ENCODE results near the gene DPYD.
A peak's percentile ranks its signal among the peaks of the same experiment; 100 is the strongest.

DPYD gene

GRCh38 chr1:97837161-97837560 lies 83.7 kb downstream of the DPYD start:
- TF ChIP-seq POLR2A (IDR thresholded peaks at IDR 0.05; ENCODE audit: low read length) (no peak), GATA1 (IDR thresholded peaks at IDR 0.05; ENCODE audit: low read depth, low read length) (no peak)
- no peak for DNase-seq

GRCh38 chr1:97834899-97835298 lies 85.9 kb downstream of the DPYD start:
- no peak for DNase-seq
- TF ChIP-seq GATA1 (IDR thresholded peaks at IDR 0.05; ENCODE audit: low read depth, low read length), result no peak
- TF ChIP-seq POLR2A (IDR thresholded peaks at IDR 0.05; ENCODE audit: low read length), result no peak

GRCh38 chr1:97833881-97834280 lies 87.0 kb downstream of the DPYD start:
- TF ChIP-seq GATA1 (IDR thresholded peaks at IDR 0.05; ENCODE audit: low read depth, low read length) (no peak), POLR2A (IDR thresholded peaks at IDR 0.05; ENCODE audit: low read length) (no peak)
- DNase-seq, result no peak

- DNase-seq, result no peak
- TF ChIP-seq GATA1 (IDR thresholded peaks at IDR 0.05; ENCODE audit: low read depth, low read length) (no peak), POLR2A (IDR thresholded peaks at IDR 0.05; ENCODE audit: low read length) (no peak)
These were observed 88.4 kb downstream of the DPYD start for GRCh38 chr1:97832481-97832880.

GRCh38 chr1:97827887-97828286 lies 92.9 kb downstream of the DPYD start:
- TF ChIP-seq POLR2A (IDR thresholded peaks at IDR 0.05; ENCODE audit: low read length) (no peak), GATA1 (IDR thresholded peaks at IDR 0.05; ENCODE audit: low read depth, low read length) (no peak)

GRCh38 chr1:97826820-97827219 lies 94.0 kb downstream of the DPYD start:
- DNase-seq, result no peak
- TF ChIP-seq POLR2A (IDR thresholded peaks at IDR 0.05; ENCODE audit: low read length), result no peak
- no peak for TF ChIP-seq GATA1 (IDR thresholded peaks at IDR 0.05; ENCODE audit: low read depth, low read length)

More at GRCh38 chr1:97827887-97828286, 92.9 kb downstream of the DPYD start:
- no peak for DNase-seq

- TF ChIP-seq GATA1 (IDR thresholded peaks at IDR 0.05; ENCODE audit: low read depth, low read length), result no peak
- no peak for DNase-seq
These were observed 96.2 kb downstream of the DPYD start for GRCh38 chr1:97824624-97825023.

- no peak for DNase-seq
- no peak for TF ChIP-seq POLR2A (IDR thresholded peaks at IDR 0.05; ENCODE audit: low read length)
- no peak for TF ChIP-seq GATA1 (IDR thresholded peaks at IDR 0.05; ENCODE audit: low read depth, low read length)
These were observed 96.6 kb downstream of the DPYD start for GRCh38 chr1:97824200-97824599.

GRCh38 chr1:97820470-97821188 lies 100.2 kb downstream of the DPYD start:
- peak; percentile 15 to 34 for DNase-seq
- TF ChIP-seq GATA1 (IDR thresholded peaks at IDR 0.05; ENCODE audit: low read depth, low read length) (no peak), POLR2A (IDR thresholded peaks at IDR 0.05; ENCODE audit: low read length) (no peak)

GRCh38 chr1:97816927-97817326 lies 103.9 kb downstream of the DPYD start:
- no peak for DNase-seq
- TF ChIP-seq GATA1 (IDR thresholded peaks at IDR 0.05; ENCODE audit: low read depth, low read length) (no peak), POLR2A (IDR thresholded peaks at IDR 0.05; ENCODE audit: low read length) (no peak)

- TF ChIP-seq GATA1 (IDR thresholded peaks at IDR 0.05; ENCODE audit: low read depth, low read length) (no peak), POLR2A (IDR thresholded peaks at IDR 0.05; ENCODE audit: low read length) (no peak)
- no peak for DNase-seq
These were observed 106.0 kb downstream of the DPYD start for GRCh38 chr1:97814804-97815203.

- no peak for TF ChIP-seq GATA1 (IDR thresholded peaks at IDR 0.05; ENCODE audit: low read depth, low read length)
- no peak for TF ChIP-seq POLR2A (IDR thresholded peaks at IDR 0.05; ENCODE audit: low read length)
- no peak for DNase-seq
These were observed 106.7 kb downstream of the DPYD start for GRCh38 chr1:97814121-97814520.

- TF ChIP-seq POLR2A (IDR thresholded peaks at IDR 0.05; ENCODE audit: low read length) (no peak), GATA1 (IDR thresholded peaks at IDR 0.05; ENCODE audit: low read depth, low read length) (no peak)
- no peak for DNase-seq
These were observed 108.8 kb downstream of the DPYD start for GRCh38 chr1:97812076-97812475.

GRCh38 chr1:97806996-97807520 lies 113.8 kb downstream of the DPYD start:
- no peak for DNase-seq

GRCh38 chr1:97806326-97806725 lies 114.5 kb downstream of the DPYD start:
- no peak for DNase-seq
- no peak for TF ChIP-seq GATA1 (IDR thresholded peaks at IDR 0.05; ENCODE audit: low read depth, low read length)
- TF ChIP-seq POLR2A (IDR thresholded peaks at IDR 0.05; ENCODE audit: low read length), result no peak

More at GRCh38 chr1:97806996-97807520, 113.8 kb downstream of the DPYD start:
- TF ChIP-seq GATA1 (IDR thresholded peaks at IDR 0.05; ENCODE audit: low read depth, low read length) (no peak), POLR2A (IDR thresholded peaks at IDR 0.05; ENCODE audit: low read length) (no peak)
